Measurements from ENCODE around the gene EZH2.

The EZH2 gene

DNA sequence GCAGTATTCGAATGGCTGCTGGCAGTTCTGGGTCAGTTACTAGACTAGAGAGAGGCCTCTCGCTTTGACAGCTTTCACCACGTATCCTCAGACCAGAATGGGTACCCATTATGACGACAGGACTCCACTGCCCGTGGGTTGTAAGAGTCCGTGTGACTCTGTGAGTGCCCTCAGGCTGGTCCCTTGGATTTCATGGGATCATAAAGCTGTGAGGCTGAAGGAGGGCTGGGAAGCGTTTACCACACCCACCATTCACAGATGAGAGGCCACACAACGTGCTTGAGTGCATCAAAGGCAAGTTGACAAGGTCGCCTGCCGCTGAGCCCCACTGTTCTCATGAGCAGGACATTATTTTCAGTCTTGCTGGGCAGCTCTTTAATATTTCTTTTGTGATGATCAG lies 87.2 kb downstream of the EZH2 start:
- DNase-seq, result no peak
- H3K27me3 Mint-ChIP-seq, result no peaks in the 10 kb centered on the region
- H3K9me3 Mint-ChIP-seq, result no peaks in the 10 kb centered on the region
- no peak overlapping the region for H3K4me3 Mint-ChIP-seq
- H3K36me3 Mint-ChIP-seq (ENCODE audit: low read depth), result peaks cover 68% of the 10 kb centered on the region
- H3K27ac Mint-ChIP-seq, result peak overlapping the region; percentile 27
- H3K4me1 Mint-ChIP-seq, result peaks cover 6% of the 10 kb centered on the region
- no peak for ATAC-seq

DNA sequence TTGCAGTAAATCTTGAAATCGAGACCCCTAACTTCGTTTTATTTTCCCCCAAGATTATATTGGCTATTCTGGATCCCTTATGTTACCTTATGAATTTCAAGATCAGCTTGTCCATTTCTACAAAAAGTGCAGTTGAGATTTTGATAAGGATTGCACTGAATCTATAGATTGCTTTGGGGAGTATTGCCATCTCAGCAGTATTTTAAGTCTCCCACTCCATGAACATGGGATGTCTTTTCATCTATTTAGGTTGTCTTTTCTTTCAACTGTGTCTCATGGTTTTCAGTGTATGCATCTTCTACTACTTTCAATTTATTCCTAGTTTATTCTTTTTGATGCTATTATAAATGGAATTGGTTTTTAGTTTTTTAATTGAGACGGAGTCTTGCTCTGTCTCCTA lies 89.6 kb downstream of the EZH2 start:
- peaks cover 59% of the 10 kb centered on the region for H3K36me3 Mint-ChIP-seq (ENCODE audit: low read depth)
- no peak overlapping the region for H3K4me3 Mint-ChIP-seq
- no peaks in the 10 kb centered on the region for H3K9me3 Mint-ChIP-seq
- no peaks in the 10 kb centered on the region for H3K27me3 Mint-ChIP-seq
- H3K4me1 Mint-ChIP-seq, result peaks cover 6% of the 10 kb centered on the region
- H3K27ac Mint-ChIP-seq, result no peak overlapping the region
- ATAC-seq, result no peak
- no peak for DNase-seq

DNA sequence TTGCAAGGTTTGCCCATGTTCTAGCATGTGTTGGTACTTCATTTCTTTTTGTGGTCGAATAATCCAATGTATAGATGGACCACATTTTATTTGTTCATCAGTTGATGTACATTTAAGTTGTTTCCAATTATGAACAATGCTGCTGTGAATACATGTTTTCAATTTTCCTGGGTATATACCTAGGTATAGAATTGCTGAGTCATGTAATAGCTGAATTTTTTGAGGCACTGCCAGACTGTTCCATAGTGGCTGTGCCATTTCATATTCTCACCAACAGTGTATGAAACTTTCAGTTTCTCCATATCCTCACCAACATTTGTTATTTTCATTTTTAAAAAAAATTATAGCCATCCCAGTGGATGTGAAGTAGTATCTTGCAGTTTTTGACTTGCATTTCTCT lies 90.5 kb downstream of the EZH2 start:
- no peaks in the 10 kb centered on the region for H3K27me3 Mint-ChIP-seq
- DNase-seq, result no peak
- H3K4me1 Mint-ChIP-seq, result peaks cover 6% of the 10 kb centered on the region
- peaks cover 58% of the 10 kb centered on the region for H3K36me3 Mint-ChIP-seq (ENCODE audit: low read depth)
- no peaks in the 10 kb centered on the region for H3K9me3 Mint-ChIP-seq
- H3K27ac Mint-ChIP-seq, result no peak overlapping the region
- ATAC-seq, result no peak
- H3K4me3 Mint-ChIP-seq, result no peak overlapping the region

DNA sequence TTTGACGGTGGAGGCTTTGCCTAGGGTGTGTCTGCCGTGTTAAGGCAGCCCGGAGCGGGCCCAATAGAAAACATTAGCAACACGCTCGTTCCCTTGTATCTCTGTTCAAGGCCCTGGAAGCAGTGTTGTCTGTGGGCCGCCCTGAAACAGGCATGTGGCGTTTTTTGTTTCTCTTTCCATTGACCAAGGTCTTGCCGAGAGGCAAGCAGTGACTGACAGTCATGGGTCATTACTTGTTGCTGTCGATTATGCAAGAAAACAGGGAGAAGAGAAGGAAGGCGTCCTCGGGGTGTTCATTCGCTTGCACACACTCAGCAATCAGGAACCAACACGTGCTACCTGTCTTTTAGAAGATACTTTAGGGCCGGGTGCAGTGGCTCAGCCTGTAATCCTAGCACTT lies 92.5 kb downstream of the EZH2 start:
- peaks cover 60% of the 10 kb centered on the region for H3K36me3 Mint-ChIP-seq (ENCODE audit: low read depth)
- H3K9me3 Mint-ChIP-seq, result no peaks in the 10 kb centered on the region
- no peak for DNase-seq
- no peak overlapping the region for H3K27ac Mint-ChIP-seq
- H3K4me1 Mint-ChIP-seq, result peaks cover 6% of the 10 kb centered on the region
- H3K27me3 Mint-ChIP-seq, result no peaks in the 10 kb centered on the region
- H3K4me3 Mint-ChIP-seq, result no peak overlapping the region
- ATAC-seq, result no peak

DNA sequence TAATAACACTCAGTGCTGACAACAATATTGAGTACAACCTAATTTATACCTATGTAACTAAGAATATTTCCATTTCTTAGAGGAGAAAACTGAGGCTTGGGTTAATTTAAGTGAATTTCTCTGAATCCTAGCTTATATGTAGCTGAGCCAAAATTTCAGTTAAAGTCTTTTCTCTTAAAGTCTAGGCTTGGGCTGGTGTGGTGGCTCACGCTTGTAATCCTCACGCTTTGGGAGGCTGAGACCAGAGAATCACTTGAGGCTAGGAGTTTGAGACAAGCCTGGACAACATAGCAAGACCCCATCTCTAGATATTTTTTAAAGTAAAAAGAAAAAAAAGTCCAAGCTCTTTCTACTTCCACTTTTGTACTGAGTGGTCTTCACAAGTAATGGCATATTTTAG lies 93.2 kb downstream of the EZH2 start:
- peaks cover 6% of the 10 kb centered on the region for H3K4me1 Mint-ChIP-seq
- H3K9me3 Mint-ChIP-seq, result no peaks in the 10 kb centered on the region
- no peak for ATAC-seq
- H3K36me3 Mint-ChIP-seq (ENCODE audit: low read depth), result peaks cover 55% of the 10 kb centered on the region
- H3K27ac Mint-ChIP-seq, result no peak overlapping the region
- H3K27me3 Mint-ChIP-seq, result no peaks in the 10 kb centered on the region
- no peak overlapping the region for H3K4me3 Mint-ChIP-seq
- no peak for DNase-seq

DNA sequence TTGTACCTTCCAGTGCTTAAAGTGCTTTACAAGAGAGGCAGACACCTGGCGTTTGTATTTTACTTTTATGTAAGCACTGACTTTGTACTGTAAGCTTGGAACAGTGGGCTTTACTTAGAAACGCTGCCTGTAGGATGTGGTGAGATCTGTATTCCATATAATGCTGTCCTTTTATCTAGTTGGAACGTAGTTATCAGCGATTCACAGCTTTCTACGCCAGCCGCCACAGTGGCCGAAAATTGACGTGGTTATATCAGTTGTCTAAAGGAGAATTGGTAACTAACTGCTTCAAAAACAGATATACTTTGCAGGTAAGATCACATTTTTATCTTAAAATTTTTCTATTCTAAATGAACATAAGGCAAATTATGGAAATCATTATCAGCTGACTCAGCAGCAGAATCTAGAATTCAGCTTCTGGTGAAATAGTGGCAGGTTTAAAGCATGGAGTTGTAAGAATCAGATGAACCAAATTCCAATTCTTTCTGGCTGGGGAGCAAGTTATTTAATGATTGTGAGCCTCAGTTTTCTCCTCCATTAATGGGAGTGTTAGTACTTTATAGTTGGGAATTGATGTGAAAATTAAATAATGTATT lies 93.9 kb downstream of the EZH2 start:
- ATAC-seq (no peak), DNase-seq (no peak)
- no peaks in the 10 kb centered on the region for H3K9me3 Mint-ChIP-seq
- peaks cover 6% of the 10 kb centered on the region for H3K4me1 Mint-ChIP-seq
- no peaks in the 10 kb centered on the region for H3K27me3 Mint-ChIP-seq
- peaks cover 58% of the 10 kb centered on the region for H3K36me3 Mint-ChIP-seq (ENCODE audit: low read depth)
- no peak overlapping the region for H3K27ac Mint-ChIP-seq
- H3K4me3 Mint-ChIP-seq, result no peak overlapping the region

DNA sequence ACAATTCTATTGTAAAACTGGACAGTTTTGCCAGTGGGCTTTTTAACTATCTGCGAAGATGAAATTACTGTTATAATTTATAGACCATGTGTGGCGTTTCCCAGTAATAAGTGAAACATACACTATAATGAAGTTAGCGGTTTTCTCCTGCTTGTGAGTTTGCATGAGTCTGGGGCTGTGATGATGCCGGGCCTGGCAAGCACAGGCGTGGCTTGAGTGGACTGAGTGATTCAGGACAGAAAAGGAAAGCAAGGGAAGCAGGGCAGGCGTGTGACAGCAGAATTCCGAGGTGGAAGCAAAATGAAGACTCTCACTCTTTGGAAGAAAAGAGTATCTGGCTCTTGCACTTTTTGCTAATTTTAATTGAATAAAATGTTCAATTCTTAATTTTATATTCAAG lies 94.9 kb downstream of the EZH2 start:
- Mint-ChIP-seq H3K4me1 (peaks cover 6% of the 10 kb centered on the region), H3K27ac (no peak overlapping the region), H3K27me3 (no peaks in the 10 kb centered on the region), H3K36me3 (ENCODE audit: low read depth) (peaks cover 57% of the 10 kb centered on the region), H3K4me3 (no peak overlapping the region), H3K9me3 (no peaks in the 10 kb centered on the region)
- no peak for DNase-seq
- ATAC-seq, result no peak

DNA sequence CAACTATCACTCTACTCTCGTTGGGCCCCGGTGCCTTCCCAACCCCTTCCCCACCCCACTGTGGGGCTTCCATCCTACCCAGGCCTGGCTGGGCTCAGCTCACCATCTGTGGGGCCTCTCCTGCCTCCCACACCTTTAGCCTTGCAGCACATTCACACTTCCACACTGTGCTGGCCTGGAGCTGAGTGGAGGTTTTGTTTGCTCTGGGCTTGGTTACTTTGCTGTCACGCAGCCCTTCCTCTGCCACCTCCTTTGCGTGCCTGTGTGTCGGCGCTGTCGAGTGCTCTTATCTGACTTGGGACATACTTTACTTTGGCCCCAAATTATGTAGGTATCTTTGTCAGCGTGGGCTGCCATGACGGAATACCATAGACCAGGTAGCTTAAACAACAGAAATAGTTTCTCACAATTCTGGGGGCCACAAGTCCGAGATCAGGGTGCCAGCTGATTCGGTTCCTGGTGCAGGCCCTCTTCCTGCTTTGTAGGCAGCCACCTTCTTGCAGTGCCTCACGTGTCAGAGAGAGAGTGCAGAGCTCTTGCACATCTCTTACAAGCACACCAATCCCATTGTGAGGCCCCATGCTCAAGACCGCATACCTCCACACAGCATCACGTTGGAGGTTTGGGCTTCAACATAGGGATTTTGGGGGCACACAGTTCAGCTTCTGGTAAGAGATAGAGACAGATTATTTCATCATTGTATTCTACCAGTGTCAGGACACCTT lies 96.4 kb downstream of the EZH2 start:
- H3K4me1 Mint-ChIP-seq, result no peaks in the 10 kb centered on the region
- no peaks in the 10 kb centered on the region for H3K9me3 Mint-ChIP-seq
- H3K36me3 Mint-ChIP-seq (ENCODE audit: low read depth), result peaks cover 47% of the 10 kb centered on the region
- DNase-seq, result no peak
- H3K27me3 Mint-ChIP-seq, result no peaks in the 10 kb centered on the region
- no peak for ATAC-seq
- H3K27ac Mint-ChIP-seq, result no peak overlapping the region
- no peak overlapping the region for H3K4me3 Mint-ChIP-seq

DNA sequence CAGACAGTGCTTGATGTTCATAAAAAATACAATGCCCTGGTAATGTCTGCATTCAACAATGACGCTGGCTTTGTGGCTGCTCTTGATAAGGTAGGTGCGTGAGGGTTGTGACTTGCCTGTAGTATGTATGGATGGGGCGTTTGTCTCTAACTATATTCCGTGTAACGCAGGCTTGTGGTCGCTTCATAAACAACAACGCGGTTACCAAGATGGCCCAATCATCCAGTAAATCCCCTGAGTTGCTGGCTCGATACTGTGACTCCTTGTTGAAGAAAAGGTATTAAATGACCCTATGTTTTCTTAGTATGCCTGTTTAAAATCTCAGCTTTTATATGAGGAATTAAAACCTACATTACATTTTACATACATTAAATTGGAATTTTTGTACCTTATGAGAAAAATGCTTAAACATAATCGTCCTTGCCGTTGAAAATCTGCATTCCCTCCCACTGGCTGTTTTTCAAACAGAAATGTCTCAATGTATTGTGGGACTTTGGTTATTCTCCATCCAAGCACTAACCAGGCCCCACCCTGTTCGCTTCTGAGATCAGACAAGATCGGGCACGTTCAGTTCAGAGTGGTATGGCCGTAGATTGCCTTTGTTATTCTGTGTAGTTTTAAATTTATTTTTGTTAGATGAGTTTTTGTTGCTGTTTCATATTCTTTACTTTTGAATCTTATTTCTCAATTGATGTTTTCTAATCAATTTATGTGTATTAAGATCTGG lies 100.1 kb downstream of the EZH2 start:
- DNase-seq (no peak), ATAC-seq (no peak)
- Mint-ChIP-seq H3K9me3 (no peaks in the 10 kb centered on the region), H3K4me3 (no peak overlapping the region), H3K27ac (no peak overlapping the region), H3K36me3 (ENCODE audit: low read depth) (peaks cover 48% of the 10 kb centered on the region), H3K27me3 (no peaks in the 10 kb centered on the region), H3K4me1 (no peaks in the 10 kb centered on the region)

DNA sequence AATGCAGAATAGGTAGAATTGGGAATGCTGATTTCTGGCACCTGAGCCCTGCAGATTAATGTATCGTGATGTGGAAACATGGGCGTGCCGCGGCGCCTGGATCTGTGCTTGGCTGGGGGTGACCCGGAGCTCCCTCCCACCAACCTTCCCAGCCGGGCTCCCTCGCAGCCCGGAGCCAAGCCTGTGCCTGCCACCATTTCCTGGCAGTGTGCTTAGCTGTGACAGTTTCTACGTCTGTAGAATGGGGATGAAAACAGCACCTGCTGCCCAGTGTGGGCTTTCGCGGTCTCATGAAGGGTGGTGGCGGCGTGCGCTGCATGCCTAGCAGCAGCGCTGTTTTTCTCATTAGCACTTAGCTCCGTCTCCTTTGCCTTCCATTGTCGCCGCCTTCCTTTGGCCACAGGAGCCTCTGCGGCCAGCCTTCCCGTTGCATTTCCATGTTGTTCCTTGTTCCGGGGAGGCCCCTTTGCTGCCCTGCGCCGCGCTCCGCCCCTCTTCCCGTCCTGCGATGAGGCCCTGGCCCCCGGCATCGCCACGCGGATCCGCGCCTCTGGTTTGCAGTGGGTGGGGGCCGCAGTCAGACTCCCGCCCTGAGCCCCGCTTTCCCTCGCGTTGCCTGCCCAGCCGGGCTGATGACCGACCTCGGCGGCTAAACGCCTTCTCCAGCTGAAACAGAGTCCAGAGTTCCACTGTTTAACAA lies 101.2 kb downstream of the EZH2 start:
- Mint-ChIP-seq H3K4me1 (no peaks in the 10 kb centered on the region), H3K27me3 (no peaks in the 10 kb centered on the region), H3K9me3 (no peaks in the 10 kb centered on the region), H3K27ac (no peak overlapping the region), H3K36me3 (ENCODE audit: low read depth) (peaks cover 40% of the 10 kb centered on the region), H3K4me3 (no peak overlapping the region)
- DNase-seq (no peak), ATAC-seq (no peak)

DNA sequence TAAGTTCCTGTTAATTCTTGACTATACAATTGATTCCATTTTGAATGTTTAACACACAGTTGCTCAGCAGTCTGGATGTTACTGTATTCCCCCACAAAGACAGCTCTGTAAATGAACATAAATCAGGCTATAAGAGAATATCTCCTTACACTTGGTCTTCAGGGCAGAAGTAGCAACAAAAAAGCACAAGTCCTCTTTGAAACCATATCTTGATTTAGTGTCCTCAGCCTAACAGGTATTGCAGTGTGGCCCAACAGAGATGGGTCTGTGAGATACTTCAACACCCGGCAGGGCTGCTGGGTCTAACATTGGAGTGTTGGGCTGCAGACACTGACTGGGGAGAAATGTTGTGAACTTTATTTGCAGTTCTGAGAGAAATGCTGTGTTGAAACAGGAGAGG lies 109.6 kb downstream of the EZH2 start:
- ATAC-seq (no peak), DNase-seq (no peak)
- no peak overlapping the region for H3K4me3 Mint-ChIP-seq
- no peaks in the 10 kb centered on the region for H3K9me3 Mint-ChIP-seq
- peaks cover 42% of the 10 kb centered on the region for H3K36me3 Mint-ChIP-seq (ENCODE audit: low read depth)
- H3K27me3 Mint-ChIP-seq, result no peaks in the 10 kb centered on the region
- peaks cover 24% of the 10 kb centered on the region for H3K4me1 Mint-ChIP-seq
- no peak overlapping the region for H3K27ac Mint-ChIP-seq

DNA sequence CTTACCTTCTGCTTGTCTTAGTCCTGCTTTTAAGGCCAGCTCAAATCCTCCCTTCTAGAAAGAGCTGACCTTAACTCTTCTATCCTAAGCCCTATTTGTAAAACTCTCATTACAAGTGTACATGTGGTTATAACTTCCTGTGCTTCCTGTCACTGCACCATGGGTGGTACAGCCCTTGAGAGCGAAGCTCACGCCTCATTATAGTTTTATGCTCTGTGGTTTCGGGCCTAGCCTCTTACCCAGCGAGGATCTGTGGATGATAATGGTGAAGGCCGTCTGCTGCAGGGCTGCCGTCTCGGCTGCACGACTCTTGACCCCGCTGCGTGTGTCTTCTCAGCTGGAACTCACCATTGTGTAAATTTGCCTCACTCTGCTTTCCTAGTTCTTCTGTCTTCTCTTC lies 110.8 kb downstream of the EZH2 start:
- Mint-ChIP-seq H3K4me1 (peaks cover 24% of the 10 kb centered on the region), H3K27ac (peak overlapping the region; percentile 40), H3K36me3 (ENCODE audit: low read depth) (peaks cover 50% of the 10 kb centered on the region), H3K9me3 (no peaks in the 10 kb centered on the region), H3K4me3 (no peak overlapping the region), H3K27me3 (no peaks in the 10 kb centered on the region)
- ATAC-seq (peak; percentile 85), DNase-seq (peak; percentile 17)

DNA sequence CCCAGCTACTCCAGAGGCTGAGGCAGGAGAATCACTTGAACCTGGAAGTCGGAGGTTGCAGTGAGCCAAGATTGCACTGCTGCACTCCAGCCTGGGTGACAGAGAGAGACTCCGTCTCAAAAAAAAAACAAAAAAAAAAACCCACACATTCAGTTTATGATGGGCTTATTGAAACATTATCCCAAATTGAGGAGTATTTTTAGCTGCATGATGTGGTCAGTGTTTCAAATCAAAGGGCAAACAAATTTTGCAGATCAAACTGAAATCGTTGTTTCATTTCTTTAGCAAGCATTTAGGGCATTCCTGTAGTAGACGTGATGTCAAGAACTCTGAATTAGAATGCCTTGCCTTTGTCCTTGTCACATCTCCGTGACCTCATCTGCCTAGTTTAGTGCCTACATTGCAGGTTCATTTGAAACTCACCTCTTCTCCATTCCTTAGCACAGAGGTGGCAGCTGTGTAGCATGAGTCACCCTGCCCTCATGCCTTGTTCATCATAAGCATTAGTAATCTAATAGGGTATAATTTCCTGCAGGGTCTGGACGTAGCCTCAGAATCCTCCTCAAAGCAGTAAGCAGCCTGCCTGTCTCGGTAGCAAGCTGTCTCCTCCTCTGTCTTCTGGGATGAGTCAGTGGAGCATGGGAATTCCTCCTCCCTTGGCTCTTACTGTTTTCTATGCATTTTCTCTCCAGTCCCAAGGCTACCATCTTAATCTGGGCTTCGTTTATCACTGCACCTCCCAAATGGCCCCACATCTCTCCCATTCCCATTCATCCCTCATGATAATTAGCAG lies 111.6 kb downstream of the EZH2 start:
- peaks cover 56% of the 10 kb centered on the region for H3K36me3 Mint-ChIP-seq (ENCODE audit: low read depth)
- peaks cover 24% of the 10 kb centered on the region for H3K4me1 Mint-ChIP-seq
- H3K9me3 Mint-ChIP-seq, result no peaks in the 10 kb centered on the region
- ATAC-seq (peak; percentile 93), DNase-seq (no peak)
- H3K27me3 Mint-ChIP-seq, result no peaks in the 10 kb centered on the region
- H3K27ac Mint-ChIP-seq, result peak overlapping the region; percentile 40
- H3K4me3 Mint-ChIP-seq, result no peak overlapping the region

DNA sequence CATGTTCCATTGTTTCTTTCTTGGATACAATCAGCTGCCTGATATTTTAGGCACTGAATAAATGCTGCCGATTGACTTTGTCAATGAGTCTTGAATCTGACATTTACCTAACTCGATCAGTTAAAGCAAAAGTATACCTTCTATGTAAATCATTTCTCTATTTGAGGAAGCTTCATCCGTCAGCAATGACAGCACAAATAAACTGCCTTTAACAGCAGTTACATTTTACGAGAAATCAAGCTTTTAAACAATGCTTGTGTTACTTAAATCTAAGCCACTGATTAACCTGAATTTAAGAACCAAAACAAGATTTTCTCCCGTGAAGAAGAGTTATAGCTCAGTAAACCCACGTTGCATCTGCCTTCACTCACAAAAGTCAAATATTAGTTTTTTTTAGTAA lies 114.1 kb downstream of the EZH2 start:
- Mint-ChIP-seq H3K27ac (no peak overlapping the region), H3K9me3 (no peaks in the 10 kb centered on the region), H3K4me3 (no peak overlapping the region), H3K4me1 (peaks cover 21% of the 10 kb centered on the region), H3K36me3 (ENCODE audit: low read depth) (peaks cover 46% of the 10 kb centered on the region), H3K27me3 (no peaks in the 10 kb centered on the region)
- no peak for ATAC-seq
- DNase-seq, result no peak

Data from activated naive CD8-positive, alpha-beta T cell treated with anti-CD3 and anti-CD28 coated beads, Interleukin-2, amount 50 U/mL, for 24 hours (primary cell).